GM12878 (cell line): ENCODE results near the gene SKAP1. TPM values are rescaled to one million over a fixed set of nuclear protein-coding genes. Genes with fewer than 3 reads are reported as not detected.

Source experiments
- ATAC-seq: fragments of 200-7000 bp; cut with Tn5 transposase; 3 replicates; pipeline ENCODE4 v1.9.1; 2020; ENCODE audit warnings: mild to moderate bottlenecking, moderate library complexity
- BruUV-seq: library from RNA; stranded (reverse); fragments of 400-500 nt; replicated peaks from 2 replicates; lab custom pipeline; 2021; lab: Mats Ljungman, UMichigan
- CTCF ChIA-PET: fragments of 300-600 bp; sonication (Branson Sonifier 250); formaldehyde crosslinking; extraction: SDS; loops from one replicate; lab custom pipeline; 2021; ENCODE audit warnings: inconsistent platforms; lab: Yijun Ruan, JAX
- POLR2A ChIA-PET: fragments of 350-600 bp; formaldehyde crosslinking; extraction: SDS; loops from one replicate; lab custom pipeline; 2021; ENCODE audit warnings: inconsistent platforms; lab: Charles Lee
- RAD21 ChIA-PET: fragments of 300-600 bp; sonication (Branson Sonifier 250); formaldehyde crosslinking; loops from one replicate; lab custom pipeline; 2023; ENCODE audit warnings: antibody characterized with exemption; ENCODE audit not compliant: unreplicated experiment; lab: Charles Lee
- SMC1A ChIA-PET: fragments of 300-600 bp; sonication (Branson Sonifier 250); formaldehyde crosslinking; loops from one replicate; lab custom pipeline; 2023; ENCODE audit not compliant: unreplicated experiment, uncharacterized antibody; lab: Charles Lee
- DNase-seq: peaks from one replicate; pipeline ENCODE4 v3.0.0-alpha.2; 2011; ENCODE audit warnings: low read depth, low spot score
- FAIRE-seq: peaks from 3 replicates; lab custom pipeline; 2011; peaks lifted over from hg19 to GRCh38; lab: Jason Lieb, UNC
- H2AFZ ChIP-seq: 2 replicates; pipeline ENCODE4 v1.6.0; 2011; ENCODE audit warnings: low read depth, low read length, control low read depth; ENCODE audit not compliant: control insufficient read depth
- H3K27ac ChIP-seq: 2 replicates; pipeline ENCODE4 v1.5.1; 2011; ENCODE audit warnings: control low read depth; ENCODE audit not compliant: control insufficient read depth, insufficient read depth
- H3K27me3 ChIP-seq, 2 experiments: replicated peaks in 1 of 2; 2 replicates each; pipeline versions ENCODE4 v1.6.0 to v1.6.1; 2011; ENCODE audit warnings: low read length in 1 of 2; ENCODE audit not compliant: control insufficient read depth in 2 of 2, insufficient read depth in 2 of 2
- H3K36me3 ChIP-seq, 2 experiments: 2 replicates each; pipeline ENCODE4 v1.5.1; 2011; ENCODE audit warnings: low read length in 1 of 2; ENCODE audit not compliant: control insufficient read depth in 2 of 2, insufficient read depth in 2 of 2
- H3K4me1 ChIP-seq: 2 replicates; pipeline ENCODE4 v1.6.1; 2011; ENCODE audit warnings: mild to moderate bottlenecking, low read length, moderate library complexity, mixed read lengths; ENCODE audit not compliant: control insufficient read depth, insufficient read depth
- H3K4me2 ChIP-seq: 2 replicates; pipeline ENCODE4 v1.6.0; 2011; ENCODE audit warnings: control low read depth; ENCODE audit not compliant: control insufficient read depth, insufficient read depth
- H3K4me3 ChIP-seq: fragments of 200-600 bp; sonication (generic); 2 replicates; pipeline ENCODE4 v1.5.1; 2016
- H3K79me2 ChIP-seq: 2 replicates; pipeline ENCODE4 v1.6.0; 2011; ENCODE audit warnings: low read length; ENCODE audit not compliant: control insufficient read depth, insufficient read depth
- H3K9ac ChIP-seq: 2 replicates; pipeline ENCODE4 v1.8.0; 2011; ENCODE audit warnings: low read length, control low read depth, mixed read lengths; ENCODE audit not compliant: control insufficient read depth, insufficient read depth
- H3K9me3 ChIP-seq: replicated peaks from 3 replicates; pipeline ENCODE4 v1.5.1; 2011; ENCODE audit warnings: mild to moderate bottlenecking, low read length; ENCODE audit not compliant: control insufficient read depth, insufficient read depth
- H4K20me1 ChIP-seq: 2 replicates; pipeline ENCODE4 v1.6.0; 2011; ENCODE audit not compliant: control insufficient read depth, insufficient read depth
- BMI1 ChIP-seq: fragments of 450-650 bp; IDR thresholded peaks from 2 replicates; pipeline ENCODE4 v1.6.1; 2016; ENCODE audit warnings: mild to moderate bottlenecking, moderate library complexity, borderline replicate concordance
- CEBPB ChIP-seq, 2 experiments: fragments of 150-350 bp in 1 of 2; IDR thresholded peaks; 2 replicates each; pipeline ENCODE4 v1.6.1; 2012 to 2014; ENCODE audit warnings: low read depth in 2 of 2, low read length in 2 of 2, borderline replicate concordance in 1 of 2, inconsistent platforms in 1 of 2
- CHD4 ChIP-seq: fragments of 200-600 bp; sonication (generic); IDR thresholded peaks from 2 replicates; pipeline ENCODE4 v1.6.1; 2016; ENCODE audit warnings: mild to moderate bottlenecking
- CUX1 ChIP-seq: IDR thresholded peaks from 2 replicates; pipeline ENCODE4 v1.6.1; 2012; ENCODE audit warnings: improper control_type of control experiment, low read depth, low read length; ENCODE audit not compliant: insufficient replicate concordance
- FOXM1 ChIP-seq: IDR thresholded peaks from 2 replicates; pipeline ENCODE4 v1.6.1; 2012; ENCODE audit warnings: low read depth, mild to moderate bottlenecking, inconsistent platforms, low read length, moderate library complexity
- HSF1 ChIP-seq: fragments of 150-350 bp; IDR thresholded peaks from 2 replicates; pipeline ENCODE4 v1.6.1; 2014; ENCODE audit warnings: mild to moderate bottlenecking, low read depth, low read length
- MEF2B ChIP-seq: fragments of 450-650 bp; IDR thresholded peaks from 2 replicates; pipeline ENCODE4 v1.6.1; 2018; ENCODE audit warnings: mild to moderate bottlenecking, moderate library complexity; ENCODE audit not compliant: partially characterized antibody, poor library complexity, severe bottlenecking
- MXI1 ChIP-seq: fragments of 150-350 bp; IDR thresholded peaks from 2 replicates; pipeline ENCODE4 v1.6.1; 2011; ENCODE audit warnings: low read depth, mild to moderate bottlenecking, inconsistent platforms, low read length, improper control_type of control experiment
- SMARCA5 ChIP-seq: fragments of 450-650 bp; IDR thresholded peaks from 2 replicates; pipeline ENCODE4 v1.6.1; 2017; ENCODE audit warnings: mild to moderate bottlenecking
- SP1 ChIP-seq: IDR thresholded peaks from one replicate; pipeline ENCODE4 v1.6.1; 2011; ENCODE audit warnings: low read depth, low read length
- SPI1 ChIP-seq: IDR thresholded peaks from 2 replicates; pipeline ENCODE4 v1.6.1; 2011; ENCODE audit warnings: low read depth, mild to moderate bottlenecking, low read length, moderate library complexity, borderline replicate concordance; ENCODE audit not compliant: insufficient read depth
- SUZ12 ChIP-seq: fragments of 200-600 bp; sonication (generic); IDR thresholded peaks from one replicate; pipeline ENCODE4 v1.6.1; 2018; ENCODE audit warnings: antibody characterized with exemption, mild to moderate bottlenecking; ENCODE audit not compliant: unreplicated experiment
- WGBS: methylation state at CpG from one replicate; pipeline ENCODE4 v1.1.6; 2016; ENCODE audit warnings: low lambda C conversion rate; ENCODE audit not compliant: insufficient replicate concordance, insufficient coverage; ENCODE audit errors: missing lambda C conversion rate; 5-methylcytosine and 5-hydroxymethylcytosine counted together
- in situ Hi-C: fragments of 300-500 bp; cut with MboI; formaldehyde crosslinking; loops from 9 replicates; pipeline ENCODE4 v1.14.3; 2018; ENCODE audit warnings: mixed read lengths
- intact Hi-C: fragments of 100-400 bp; cut with micrococcal nuclease; formaldehyde crosslinking; loops from one replicate; pipeline ENCODE4 v1.14.2; 2022; ENCODE audit not compliant: unreplicated experiment
- polyA plus RNA-seq, 11 experiments: library from polyadenylated mRNA; depleted of rRNA in 4 of 11; unstranded in 6 of 11; stranded (reverse) in 5 of 11; fragments of >200 nt; fragmentation: Nextera tagmentation in 4 of 11; fragmentation: Illumina TruSeq in 1 of 11; extraction: Ambion mirVana in 4 of 11; extraction: Trizol in 1 of 11; gene quantifications; 1 replicate in 1 of 11; 2 replicates in 10 of 11; pipeline versions ENCODE4 v1.2.1 to v1.2.3, GENCODE V29; 2011 to 2016; ENCODE audit warnings: inconsistent platforms in 2 of 11, missing spikeins in 2 of 11, low read depth in 1 of 11
- total RNA-seq, 4 experiments: library from RNA; depleted of rRNA in 3 of 4; stranded (reverse); fragments of >200 nt in 3 of 4; fragmentation: Illumina TruSeq in 1 of 4; extraction: Trizol in 1 of 4; gene quantifications; 2 replicates each; pipeline versions ENCODE4 v1.2.1 to v1.2.3, GENCODE V29; 2013 to 2021
- TF ChIP-seq, protein P1 (sequence below): fragments of 450-650 bp; IDR thresholded peaks from 2 replicates; pipeline ENCODE4 v1.6.1; 2018; ENCODE audit warnings: mild to moderate bottlenecking, low read depth, moderate library complexity; ENCODE audit not compliant: partially characterized antibody

Gene SKAP1
- total and polyA plus RNA-seq, 10 of the 15 experiments (the other 5 are each of a cell fraction or from before 2014, with no cell fraction given), result 17.1 to 97.6 (median 35.9) TPM

GRCh38 chr17:48219617-48220016 is 210.4 kb downstream of the SKAP1 start:
- no peak overlapping the region for H3K27ac ChIP-seq
- intact Hi-C loops, result no loop called here
- FAIRE-seq (no peak), DNase-seq (no peak), ATAC-seq (no peak)
- ChIA-PET CTCF (interaction anchor here (1.2 kb wide), 2 partner anchors 9 to 32 kb away, joined by 3 to 6 read pairs; no protein-coding TSS in a partner anchor), POLR2A (no interaction called here), SMC1A (interaction anchor here (1.3 kb wide), 1 partner anchor 16 kb away, joined by 3 read pairs; no protein-coding TSS in a partner anchor), RAD21 (no interaction called here)
- 0% methylated on average over 1 of the region's 1 CpG for WGBS
- no peaks in the 10 kb centered on the region for H4K20me1 ChIP-seq
- no peak overlapping the region for H3K4me3 ChIP-seq
- H3K9ac ChIP-seq, result no peak overlapping the region
- H3K4me2 ChIP-seq, result no peak overlapping the region
- BruUV-seq, result no TSS peak
- in situ Hi-C loops, result no loop called here
- no peak overlapping the region for H2AFZ ChIP-seq
- H3K9me3 ChIP-seq, result no peaks in the 10 kb centered on the region
- H3K79me2 ChIP-seq, result no peaks in the 10 kb centered on the region
- H3K27me3 ChIP-seq, result no peaks in the 10 kb centered on the region
- no peaks in the 10 kb centered on the region for H3K4me1 ChIP-seq
- H3K36me3 ChIP-seq, result peaks cover 0 to 7% of the 10 kb centered on the region in 2 experiments; a peak in 1 of 4 replicates
- TF ChIP-seq BMI1 (no peak), SUZ12 (no peak), CEBPB (IDR thresholded peaks at IDR 0.05; ENCODE audit: borderline replicate concordance in 1 of 2, low read depth in 2 of 2, low read length in 2 of 2) (no peak), HSF1 (no peak), MEF2B (no peak), CUX1 (no peak), SP1 (no peak), SMARCA5 (no peak), MXI1 (no peak), SPI1 (no peak), CHD4 (no peak), FOXM1 (no peak)
- TF ChIP-seq, protein P1, sequence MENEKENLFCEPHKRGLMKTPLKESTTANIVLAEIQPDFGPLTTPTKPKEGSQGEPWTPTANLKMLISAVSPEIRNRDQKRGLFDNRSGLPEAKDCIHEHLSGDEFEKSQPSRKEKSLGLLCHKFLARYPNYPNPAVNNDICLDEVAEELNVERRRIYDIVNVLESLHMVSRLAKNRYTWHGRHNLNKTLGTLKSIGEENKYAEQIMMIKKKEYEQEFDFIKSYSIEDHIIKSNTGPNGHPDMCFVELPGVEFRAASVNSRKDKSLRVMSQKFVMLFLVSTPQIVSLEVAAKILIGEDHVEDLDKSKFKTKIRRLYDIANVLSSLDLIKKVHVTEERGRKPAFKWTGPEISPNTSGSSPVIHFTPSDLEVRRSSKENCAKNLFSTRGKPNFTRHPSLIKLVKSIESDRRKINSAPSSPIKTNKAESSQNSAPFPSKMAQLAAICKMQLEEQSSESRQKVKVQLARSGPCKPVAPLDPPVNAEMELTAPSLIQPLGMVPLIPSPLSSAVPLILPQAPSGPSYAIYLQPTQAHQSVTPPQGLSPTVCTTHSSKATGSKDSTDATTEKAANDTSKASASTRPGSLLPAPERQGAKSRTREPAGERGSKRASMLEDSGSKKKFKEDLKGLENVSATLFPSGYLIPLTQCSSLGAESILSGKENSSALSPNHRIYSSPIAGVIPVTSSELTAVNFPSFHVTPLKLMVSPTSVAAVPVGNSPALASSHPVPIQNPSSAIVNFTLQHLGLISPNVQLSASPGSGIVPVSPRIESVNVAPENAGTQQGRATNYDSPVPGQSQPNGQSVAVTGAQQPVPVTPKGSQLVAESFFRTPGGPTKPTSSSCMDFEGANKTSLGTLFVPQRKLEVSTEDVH, result no peak
